Lower lobe of right lung (tissue), 2 donors: ENCODE measurements around the gene LMAN1L. TPM values are rescaled to one million over a fixed set of nuclear protein-coding genes. Genes with fewer than 3 reads are reported as not detected.

Experiments
- ATAC-seq, 2 donors: fragments of 200-7000 bp; cut with Tn5 transposase; one replicate each; pipeline ENCODE4 v1.9.1; 2020 to 2022; ENCODE audit warnings: mild to moderate bottlenecking in 2 of 2, moderate library complexity in 2 of 2
- DNase-seq: peaks from one replicate; pipeline ENCODE4 v3.0.0-alpha.2; 2020
- H3K27ac ChIP-seq: fragments of 200-600 bp; one replicate; pipeline ENCODE4 v1.8.0; 2022
- H3K27me3 ChIP-seq: fragments of 200-600 bp; one replicate; pipeline ENCODE4 v1.8.0; 2022; ENCODE audit warnings: low read depth
- H3K36me3 ChIP-seq: fragments of 200-600 bp; one replicate; pipeline ENCODE4 v1.8.0; 2022; ENCODE audit warnings: mild to moderate bottlenecking
- H3K4me1 ChIP-seq: fragments of 200-600 bp; one replicate; pipeline ENCODE4 v1.8.0; 2022
- H3K4me3 ChIP-seq: fragments of 200-600 bp; one replicate; pipeline ENCODE4 v1.8.0; 2022; ENCODE audit warnings: mild to moderate bottlenecking
- H3K9me3 ChIP-seq: fragments of 200-600 bp; one replicate; pipeline ENCODE4 v1.8.0; 2022
- intact Hi-C: fragments of 100-400 bp; cut with DNase I; formaldehyde crosslinking; loops from one replicate; pipeline ENCODE4 v1.11.0; 2022
- total RNA-seq: library from RNA; stranded (reverse); fragmentation: NEBNext Ultra II Directional; extraction: Animal tissue kit (Norgen Biotek cat#: 25700); gene quantifications from one replicate; pipeline ENCODE4 v1.2.1, GENCODE V29; 2021
- TF ChIP-seq, protein P1 (sequence below): fragments of 200-600 bp; IDR thresholded peaks from one replicate; pipeline ENCODE4 v1.8.0; 2022; ENCODE audit warnings: antibody characterized with exemption, mild to moderate bottlenecking
- donor health status: DM: no; HTN: yes; CAD: no; lungs with severe emphysema.

The LMAN1L gene
- total RNA-seq, 1 donor from 2014 or later = not detected

DNA sequence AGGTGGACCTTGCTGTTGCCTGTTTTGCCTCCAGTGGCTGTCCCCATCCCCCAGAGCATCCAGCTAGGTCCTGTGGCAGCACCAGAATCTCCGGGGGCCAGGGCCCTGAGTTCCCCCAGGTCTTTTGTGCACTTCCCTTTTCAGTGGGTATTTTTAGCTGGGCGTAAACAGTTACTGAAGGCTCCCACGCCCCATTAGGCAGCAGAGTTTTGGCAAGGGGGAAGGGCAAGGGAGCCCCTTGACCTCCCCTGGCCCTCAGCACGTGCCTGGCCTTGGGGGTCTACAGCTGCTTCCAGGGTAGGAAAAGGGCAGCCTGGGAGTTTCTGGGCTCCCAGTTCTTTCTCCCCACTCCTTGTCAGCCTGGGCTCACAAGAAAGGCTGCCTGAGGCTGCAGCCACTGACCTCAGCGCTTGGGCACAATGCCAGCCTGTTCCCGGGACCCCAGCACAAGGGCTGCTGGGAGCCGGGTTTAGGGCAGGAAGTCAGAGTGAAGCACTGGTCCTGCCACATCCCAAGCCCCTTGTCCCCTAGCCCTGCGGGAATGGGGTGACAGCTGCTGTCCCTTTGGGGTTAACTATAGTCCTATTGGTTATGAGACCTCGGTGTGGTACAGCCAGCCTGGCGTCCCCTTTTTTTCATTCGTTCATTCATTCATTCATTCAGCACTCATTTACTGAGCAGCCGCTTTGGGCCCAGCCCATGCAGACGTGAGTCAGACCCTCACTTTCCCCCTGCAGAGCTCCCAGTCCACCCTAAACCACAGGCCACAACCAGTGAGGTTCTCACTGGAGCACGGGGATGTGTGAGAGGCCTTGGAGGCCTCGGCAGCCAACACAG lies 22.3 kb upstream of the LMAN1L start:
- intact Hi-C loops = no loop called here
- Histone ChIP-seq H3K36me3 (peaks cover 7% of the 10 kb centered on the region), H3K4me3 (peak overlapping the region; percentile 44), H3K27me3 (no peaks in the 10 kb centered on the region), H3K4me1 (peaks cover 85% of the 10 kb centered on the region), H3K9me3 (no peaks in the 10 kb centered on the region), H3K27ac (peak overlapping the region; percentile 85)
- TF ChIP-seq, protein P1, sequence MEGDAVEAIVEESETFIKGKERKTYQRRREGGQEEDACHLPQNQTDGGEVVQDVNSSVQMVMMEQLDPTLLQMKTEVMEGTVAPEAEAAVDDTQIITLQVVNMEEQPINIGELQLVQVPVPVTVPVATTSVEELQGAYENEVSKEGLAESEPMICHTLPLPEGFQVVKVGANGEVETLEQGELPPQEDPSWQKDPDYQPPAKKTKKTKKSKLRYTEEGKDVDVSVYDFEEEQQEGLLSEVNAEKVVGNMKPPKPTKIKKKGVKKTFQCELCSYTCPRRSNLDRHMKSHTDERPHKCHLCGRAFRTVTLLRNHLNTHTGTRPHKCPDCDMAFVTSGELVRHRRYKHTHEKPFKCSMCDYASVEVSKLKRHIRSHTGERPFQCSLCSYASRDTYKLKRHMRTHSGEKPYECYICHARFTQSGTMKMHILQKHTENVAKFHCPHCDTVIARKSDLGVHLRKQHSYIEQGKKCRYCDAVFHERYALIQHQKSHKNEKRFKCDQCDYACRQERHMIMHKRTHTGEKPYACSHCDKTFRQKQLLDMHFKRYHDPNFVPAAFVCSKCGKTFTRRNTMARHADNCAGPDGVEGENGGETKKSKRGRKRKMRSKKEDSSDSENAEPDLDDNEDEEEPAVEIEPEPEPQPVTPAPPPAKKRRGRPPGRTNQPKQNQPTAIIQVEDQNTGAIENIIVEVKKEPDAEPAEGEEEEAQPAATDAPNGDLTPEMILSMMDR = no peak
- DNase-seq = peak; percentile 77
- ATAC-seq = no peak

DNA sequence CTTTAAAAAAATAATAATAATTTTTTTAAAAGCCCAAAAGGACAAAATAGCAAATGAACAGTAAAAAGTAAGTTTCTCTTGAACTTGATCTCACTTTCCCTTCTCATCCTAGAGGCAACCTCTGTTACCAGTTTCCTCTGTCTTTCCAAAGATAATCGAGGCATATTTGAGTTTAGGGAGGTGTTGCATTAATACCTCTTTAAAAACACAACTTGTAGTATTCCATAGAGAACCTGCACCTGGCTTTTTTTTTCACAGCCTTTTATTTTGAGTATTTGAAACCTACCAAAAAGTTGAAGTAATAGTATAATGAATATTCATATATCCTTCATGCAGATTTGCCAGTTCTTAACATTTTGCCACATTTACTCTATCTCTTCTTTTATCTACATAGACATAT lies 21.6 kb upstream of the LMAN1L start:
- peaks cover 86% of the 10 kb centered on the region for H3K4me1 ChIP-seq
- DNase-seq (no peak), ATAC-seq (no peak)
- intact Hi-C loops = no loop called here
- peak overlapping the region; percentile 85 for H3K27ac ChIP-seq
- peaks cover 10% of the 10 kb centered on the region for H3K36me3 ChIP-seq
- TF ChIP-seq, protein P1 = no peak
- peak overlapping the region; percentile 44 for H3K4me3 ChIP-seq
- H3K27me3 ChIP-seq = no peaks in the 10 kb centered on the region
- H3K9me3 ChIP-seq = no peaks in the 10 kb centered on the region

DNA sequence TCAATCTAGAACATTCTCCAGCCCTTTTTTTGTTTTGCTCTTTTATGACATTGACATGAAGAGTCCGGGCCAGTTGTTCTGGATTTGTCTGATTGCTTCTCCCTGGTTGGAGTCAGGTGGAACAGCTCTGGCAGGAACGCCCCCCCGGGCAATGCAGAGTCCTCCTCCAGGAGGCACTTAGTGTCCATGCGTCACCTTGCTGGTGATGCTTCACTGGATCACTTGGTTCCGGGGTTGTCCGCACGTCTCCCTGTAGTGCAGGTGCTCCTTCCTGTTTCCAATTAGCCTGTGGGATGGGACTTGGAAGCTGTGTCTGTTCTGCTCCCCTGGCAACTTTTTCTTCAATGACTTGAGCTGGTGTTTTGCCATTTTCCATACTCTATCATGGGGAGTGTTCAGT lies 21.0 kb upstream of the LMAN1L start:
- TF ChIP-seq, protein P1 = no peak
- Histone ChIP-seq H3K27me3 (no peaks in the 10 kb centered on the region), H3K4me1 (peaks cover 85% of the 10 kb centered on the region), H3K27ac (no peak overlapping the region), H3K9me3 (no peaks in the 10 kb centered on the region), H3K4me3 (no peak overlapping the region), H3K36me3 (peaks cover 10% of the 10 kb centered on the region)
- no peak for DNase-seq
- intact Hi-C loops = no loop called here
- ATAC-seq = no peak

DNA sequence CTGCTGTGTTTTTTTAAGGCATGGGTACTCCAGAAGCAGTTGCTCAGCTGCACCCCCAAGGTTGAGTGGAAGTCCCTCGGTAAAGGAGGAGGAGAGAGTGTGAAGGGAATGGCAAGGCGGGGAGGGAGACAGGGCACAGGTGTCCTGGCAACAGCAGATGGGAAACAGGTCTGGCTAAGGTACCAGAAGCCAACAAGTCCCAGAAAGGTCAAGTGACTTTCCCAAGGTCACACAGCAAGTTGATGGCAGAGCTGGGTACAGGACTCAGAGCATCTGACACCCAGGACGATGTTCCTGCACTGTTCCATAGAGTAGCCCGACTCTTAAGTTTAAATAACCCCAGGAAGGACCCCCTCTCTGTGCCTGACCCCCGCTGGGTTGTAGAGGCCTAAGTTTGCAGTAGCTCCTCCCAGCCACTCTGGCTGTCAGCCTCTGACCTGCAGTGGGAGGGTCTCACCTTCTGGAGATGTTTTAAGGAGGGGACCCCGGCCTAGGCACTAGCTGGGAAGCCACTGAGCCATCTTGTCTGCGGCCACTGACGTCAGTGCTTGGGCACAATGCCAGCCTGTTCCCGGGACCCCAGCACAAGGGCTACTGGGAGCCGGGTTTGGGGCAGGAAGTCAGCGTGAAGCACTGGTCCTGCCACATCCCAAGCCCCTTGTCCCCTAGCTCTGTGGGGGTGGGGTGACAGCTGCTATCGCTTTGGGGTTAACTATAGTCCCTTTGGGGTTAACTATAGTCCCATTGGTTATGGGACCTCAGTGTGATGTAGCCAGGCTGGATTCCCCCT lies 20.2 kb upstream of the LMAN1L start:
- TF ChIP-seq, protein P1 = no peak
- Histone ChIP-seq H3K36me3 (peaks cover 10% of the 10 kb centered on the region), H3K9me3 (no peaks in the 10 kb centered on the region), H3K4me3 (no peak overlapping the region), H3K27ac (peak overlapping the region; percentile 28), H3K27me3 (no peaks in the 10 kb centered on the region), H3K4me1 (peaks cover 77% of the 10 kb centered on the region)
- intact Hi-C loops = no loop called here
- no peak for DNase-seq
- no peak for ATAC-seq

DNA sequence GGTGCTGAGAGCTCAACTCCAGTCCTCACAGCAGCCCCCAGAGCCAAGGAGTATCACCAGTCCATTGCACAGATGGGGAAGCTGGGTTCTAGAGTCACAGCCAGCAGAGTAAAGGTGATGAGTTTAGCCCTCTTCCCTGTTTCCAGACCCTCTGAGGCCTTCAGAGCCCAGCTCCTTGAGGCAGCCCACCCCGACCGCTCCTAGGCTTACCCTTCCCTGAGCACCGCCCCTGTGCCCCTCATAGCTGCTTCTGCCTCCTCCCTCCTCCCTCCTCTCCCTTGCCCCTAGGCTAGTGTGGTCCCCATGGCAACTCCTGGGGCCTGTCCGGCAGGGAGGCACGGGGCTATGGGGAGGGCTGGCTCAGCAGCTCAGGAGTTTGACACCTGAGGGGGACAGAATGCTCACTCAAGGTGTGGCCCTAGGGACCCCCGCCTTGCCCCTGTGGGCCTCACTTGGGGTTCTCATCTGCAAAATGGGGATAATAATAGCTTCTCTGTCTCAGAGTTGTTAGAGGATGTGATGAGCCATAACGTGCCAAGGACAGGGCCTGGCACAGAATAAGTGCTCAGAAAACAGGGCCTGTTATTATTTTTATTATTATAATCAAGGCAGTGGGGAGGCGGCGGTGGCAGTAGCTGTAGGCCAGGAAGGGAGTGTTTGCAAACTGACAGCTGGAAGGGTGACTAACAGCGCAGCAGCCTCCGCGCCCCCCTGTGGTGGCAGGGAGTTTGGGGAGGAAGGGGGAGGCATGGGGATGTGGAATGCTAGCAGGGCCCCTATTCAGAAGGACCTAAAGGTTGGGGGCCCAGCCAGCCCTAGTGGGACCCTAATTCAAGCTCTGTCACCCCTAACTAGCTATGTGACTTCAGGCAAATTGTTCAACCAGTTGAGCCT lies 19.3 kb upstream of the LMAN1L start:
- no peak for ATAC-seq
- peak overlapping the region; percentile 28 for H3K27ac ChIP-seq

More for the DNA sequence above, 19.3 kb upstream of the LMAN1L start:
- Histone ChIP-seq H3K27me3 (no peaks in the 10 kb centered on the region), H3K4me1 (peaks cover 68% of the 10 kb centered on the region), H3K4me3 (no peak overlapping the region), H3K9me3 (no peaks in the 10 kb centered on the region), H3K36me3 (peaks cover 13% of the 10 kb centered on the region)
- no peak for DNase-seq
- TF ChIP-seq, protein P1 = peak; percentile 38
- intact Hi-C loops = no loop called here
